GM23338 (cell line): ENCODE results near the gene SLC25A41.

Source experiments
- CREB1 ChIP-seq: fragments of 250-450 bp; sonication (Bioruptor Pico); IDR thresholded peaks from 2 replicates; pipeline ENCODE4 v1.5.0; 2020; ENCODE audit warnings: low read depth, mild to moderate bottlenecking, moderate library complexity
- CTCF ChIP-seq, 2 experiments: fragments of 200-600 bp in 1 of 2; sonication (generic) in 1 of 2; conservative IDR thresholded peaks; 2 replicates each; pipeline versions ENCODE4 v1.5.1 to v1.6.1; 2016 to 2017; ENCODE audit warnings: antibody characterized with exemption in 2 of 2, low read depth in 2 of 2, mild to moderate bottlenecking in 2 of 2, moderate library complexity in 1 of 2
- ETS1 ChIP-seq: IDR thresholded peaks from 2 replicates; pipeline ENCODE4 v1.6.1; 2016; ENCODE audit warnings: antibody characterized with exemption
- EZH2 ChIP-seq: fragments of 200-600 bp; sonication (generic); IDR thresholded peaks from one replicate; pipeline ENCODE4 v1.8.0; 2017; ENCODE audit warnings: antibody characterized with exemption, mild to moderate bottlenecking, low read depth; ENCODE audit not compliant: unreplicated experiment
- EZH2phosphoT487 ChIP-seq: fragments of 200-600 bp; sonication (generic); IDR thresholded peaks from one replicate; pipeline ENCODE4 v1.8.1; 2018; ENCODE audit warnings: antibody characterized with exemption; ENCODE audit not compliant: unreplicated experiment
- JUNB ChIP-seq: IDR thresholded peaks from one replicate; pipeline ENCODE4 v1.6.1; 2016; ENCODE audit warnings: antibody characterized with exemption; ENCODE audit not compliant: unreplicated experiment
- POLR2AphosphoS5 ChIP-seq: IDR thresholded peaks from 2 replicates; pipeline ENCODE4 v1.6.1; 2016; ENCODE audit warnings: antibody characterized with exemption, low read depth
- REST ChIP-seq: IDR thresholded peaks from one replicate; pipeline ENCODE4 v1.6.1; 2018; ENCODE audit warnings: antibody characterized with exemption; ENCODE audit not compliant: unreplicated experiment
- ZNF462 ChIP-seq: fragments of 250-450 bp; sonication (Bioruptor Pico); IDR thresholded peaks from 2 replicates; pipeline ENCODE4 v1.5.0; 2020; ENCODE audit warnings: mild to moderate bottlenecking, moderate library complexity

GRCh38 chr19:6423499-6424194 lies 9.9 kb downstream of the SLC25A41 start:
- no peak for TF ChIP-seq EZH2
- TF ChIP-seq CTCF (conservative IDR thresholded peaks at IDR 0.05; ENCODE audit: low read depth in 2 of 2), result no peak
- TF ChIP-seq REST, result no peak
- TF ChIP-seq POLR2AphosphoS5, result no peak
- no peak for TF ChIP-seq ZNF462 (CRISPR knock-in tag)
- TF ChIP-seq JUNB, result no peak
- no peak for TF ChIP-seq EZH2phosphoT487
- TF ChIP-seq CREB1 (CRISPR knock-in tag), result no peak
- no peak for TF ChIP-seq ETS1
